Cardiac fibroblast (primary cell): Measurements from ENCODE around the gene ATP6V0A4.

Source experiments
- DNase-seq, 2 donors: peaks; one replicate each; pipeline versions ENCODE4 v3.0.0 to v3.0.0-alpha.2; 2010; ENCODE audit warnings: low read depth in 2 of 2
- H3K4me3 ChIP-seq, 2 donors: replicated peaks in 1 of 2; 1 replicate in 1 of 2; 2 replicates in 1 of 2; pipeline ENCODE4 v1.5.1; 2011; ENCODE audit warnings: low read depth in 2 of 2, low read length in 2 of 2, mild to moderate bottlenecking in 2 of 2, moderate library complexity in 1 of 2
- TF ChIP-seq, protein P1 (sequence below): IDR thresholded peaks from one replicate; pipeline ENCODE4 v1.5.1; 2011; ENCODE audit warnings: low read depth, mild to moderate bottlenecking, low read length, inconsistent platforms

The ATP6V0A4 gene

DNA sequence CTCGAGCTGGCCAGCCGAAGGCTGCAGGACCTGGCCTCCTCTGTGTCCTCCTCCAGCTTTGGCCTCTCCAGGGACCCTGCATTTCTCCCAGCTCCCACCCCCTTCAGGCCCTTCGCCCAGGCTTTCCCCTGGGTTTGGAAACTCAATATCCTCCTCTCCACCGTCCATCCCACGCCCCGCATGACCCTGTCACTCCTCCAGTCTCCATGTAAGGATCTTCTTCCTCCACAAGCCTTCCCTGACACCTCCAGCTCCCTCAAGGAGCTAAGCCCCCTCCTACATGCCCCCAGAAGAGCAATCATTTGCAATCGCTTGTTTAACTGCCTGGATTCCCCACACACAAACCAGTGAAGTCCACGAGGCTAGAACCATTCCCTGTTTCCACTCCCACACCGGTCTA is 24.8 kb downstream of the ATP6V0A4 start:
- DNase-seq, result no peak
- TF ChIP-seq, protein P1, sequence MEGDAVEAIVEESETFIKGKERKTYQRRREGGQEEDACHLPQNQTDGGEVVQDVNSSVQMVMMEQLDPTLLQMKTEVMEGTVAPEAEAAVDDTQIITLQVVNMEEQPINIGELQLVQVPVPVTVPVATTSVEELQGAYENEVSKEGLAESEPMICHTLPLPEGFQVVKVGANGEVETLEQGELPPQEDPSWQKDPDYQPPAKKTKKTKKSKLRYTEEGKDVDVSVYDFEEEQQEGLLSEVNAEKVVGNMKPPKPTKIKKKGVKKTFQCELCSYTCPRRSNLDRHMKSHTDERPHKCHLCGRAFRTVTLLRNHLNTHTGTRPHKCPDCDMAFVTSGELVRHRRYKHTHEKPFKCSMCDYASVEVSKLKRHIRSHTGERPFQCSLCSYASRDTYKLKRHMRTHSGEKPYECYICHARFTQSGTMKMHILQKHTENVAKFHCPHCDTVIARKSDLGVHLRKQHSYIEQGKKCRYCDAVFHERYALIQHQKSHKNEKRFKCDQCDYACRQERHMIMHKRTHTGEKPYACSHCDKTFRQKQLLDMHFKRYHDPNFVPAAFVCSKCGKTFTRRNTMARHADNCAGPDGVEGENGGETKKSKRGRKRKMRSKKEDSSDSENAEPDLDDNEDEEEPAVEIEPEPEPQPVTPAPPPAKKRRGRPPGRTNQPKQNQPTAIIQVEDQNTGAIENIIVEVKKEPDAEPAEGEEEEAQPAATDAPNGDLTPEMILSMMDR, result no peak
- no peak overlapping the region for H3K4me3 ChIP-seq

DNA sequence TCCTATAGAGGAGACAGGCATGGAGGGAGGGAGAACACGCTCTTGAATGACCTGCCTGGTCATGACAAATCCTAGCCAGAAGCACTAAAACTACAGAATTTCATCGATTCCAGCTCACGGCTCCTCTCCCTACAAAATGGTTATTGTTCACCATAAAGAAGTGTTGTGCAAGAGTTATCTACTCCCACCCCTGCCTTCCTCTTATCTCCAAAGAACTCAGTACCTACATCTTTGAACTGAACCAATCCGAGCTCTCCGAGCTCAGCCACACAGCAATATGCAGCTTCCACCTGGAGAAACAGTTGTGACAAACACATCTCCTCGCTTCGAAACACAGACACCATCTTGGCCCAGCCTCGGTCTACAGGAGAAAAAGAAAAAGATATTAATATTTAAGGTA is 27.1 kb downstream of the ATP6V0A4 start:
- no peak overlapping the region for H3K4me3 ChIP-seq
- TF ChIP-seq, protein P1, result no peak
- DNase-seq, result no peak

DNA sequence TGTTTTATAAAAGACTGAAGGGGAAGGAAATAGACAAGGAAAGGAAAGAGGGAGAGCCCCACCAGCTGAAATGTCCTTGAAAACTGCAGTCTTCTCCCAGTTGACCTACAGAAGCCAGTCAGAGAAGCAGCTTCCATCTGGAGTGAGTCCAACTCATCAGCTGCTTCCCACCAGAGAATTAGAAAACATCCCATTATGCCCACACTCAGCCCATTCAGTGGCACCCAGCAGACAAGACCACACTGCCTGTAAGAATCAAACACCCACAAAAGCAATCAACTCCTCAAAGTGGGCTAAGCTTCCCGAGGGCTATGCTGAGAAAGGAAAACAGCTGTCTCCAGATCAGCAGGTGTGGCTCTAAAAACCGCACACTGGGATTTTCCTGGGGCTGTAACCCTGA is 29.8 kb downstream of the ATP6V0A4 start:
- no peak for DNase-seq
- TF ChIP-seq, protein P1, result no peak

DNA sequence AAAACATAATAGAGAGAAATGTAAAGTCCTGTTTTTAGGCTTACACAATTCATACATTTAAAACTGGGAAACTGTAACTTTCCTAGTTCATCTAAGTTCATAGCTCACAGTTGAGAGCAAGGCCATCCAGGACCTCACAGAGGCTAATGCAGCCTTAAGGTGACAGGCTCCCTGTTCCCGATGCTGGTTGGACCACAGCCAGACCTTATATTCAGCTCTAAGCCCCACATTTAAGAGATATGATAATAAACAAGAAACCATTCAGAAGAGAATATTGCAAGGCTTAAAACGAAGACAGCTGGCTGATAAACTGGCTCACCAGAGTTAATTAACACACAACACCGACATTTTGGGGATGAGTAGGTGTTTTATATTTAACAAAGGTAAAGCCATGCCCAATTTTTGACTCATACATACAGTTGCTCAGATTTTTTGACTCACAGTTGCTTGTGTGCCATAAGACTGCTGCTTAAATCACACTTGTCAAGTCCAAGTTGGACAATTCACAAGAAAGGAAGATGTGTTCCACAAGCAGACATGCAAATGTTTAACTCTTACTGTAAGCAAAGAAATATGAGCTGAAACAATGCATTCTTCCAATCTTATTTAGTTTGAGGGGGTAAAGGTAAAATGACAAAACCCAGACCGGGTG is 41.3 kb downstream of the ATP6V0A4 start:
- TF ChIP-seq, protein P1, result no peak
- H3K4me3 ChIP-seq, result no peak overlapping the region
- no peak for DNase-seq

More for the DNA sequence above, 29.8 kb downstream of the ATP6V0A4 start:
- H3K4me3 ChIP-seq, result no peak overlapping the region

DNA sequence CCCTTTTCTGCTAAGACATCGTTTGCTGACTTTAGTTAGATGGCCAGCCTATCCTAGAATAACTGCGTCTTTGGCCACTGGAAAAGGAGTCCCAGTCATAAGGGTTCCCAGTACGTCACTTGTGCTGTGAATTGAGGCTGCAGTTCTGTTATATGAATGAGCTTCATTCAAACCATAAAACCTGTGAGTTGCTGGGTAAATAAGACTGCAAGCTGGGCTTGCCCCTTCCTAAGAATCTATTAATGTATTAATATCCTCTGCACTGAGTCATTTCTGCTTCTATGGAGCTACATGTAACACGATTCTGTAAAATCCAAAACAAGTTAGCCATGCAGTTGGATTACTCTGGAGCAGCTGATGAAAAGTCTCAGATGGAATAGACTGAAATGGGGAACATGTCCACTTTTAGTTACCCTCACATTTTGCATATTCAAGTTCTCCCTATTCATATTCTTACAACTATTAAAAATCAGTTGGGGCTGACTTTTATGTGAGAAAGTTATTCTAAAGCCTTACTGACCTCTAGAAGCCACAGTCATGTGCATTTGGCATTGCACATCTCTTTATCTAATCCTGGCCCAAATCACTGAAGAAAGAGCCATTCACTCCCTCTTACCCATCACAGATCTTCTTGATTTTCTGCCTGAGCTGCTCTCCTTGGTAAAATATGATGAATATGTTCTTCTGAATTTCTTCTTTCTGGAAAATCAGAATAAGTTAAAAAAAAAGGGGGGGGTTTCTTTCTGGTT is 42.0 kb downstream of the ATP6V0A4 start:
- H3K4me3 ChIP-seq, result no peak overlapping the region
- TF ChIP-seq, protein P1, result no peak
- no peak for DNase-seq

DNA sequence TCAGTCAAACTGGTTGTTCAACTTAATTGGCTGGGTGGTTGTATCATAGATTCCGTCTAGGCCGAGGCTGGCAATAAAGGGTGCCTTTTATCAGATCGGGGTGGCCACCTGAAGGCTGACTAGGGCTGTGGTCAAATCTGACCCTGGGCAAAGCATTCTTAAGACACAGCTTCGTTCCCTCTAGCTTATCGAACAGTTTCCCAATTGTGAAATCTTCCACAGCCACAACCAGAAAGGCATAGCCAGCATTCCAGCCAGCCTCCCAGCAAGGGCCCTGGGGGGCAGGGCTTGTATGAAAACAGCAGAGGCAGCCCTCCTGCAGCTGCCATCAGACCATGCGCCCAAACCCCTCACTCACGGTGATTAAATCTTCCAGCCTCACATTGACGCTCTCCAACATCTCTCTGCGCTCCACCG is 42.7 kb downstream of the ATP6V0A4 start:
- TF ChIP-seq, protein P1, result no peak
- peak in 1 of 2 donors; percentile 30 for DNase-seq

More for the DNA sequence above, 42.7 kb downstream of the ATP6V0A4 start:
- H3K4me3 ChIP-seq, result no peak overlapping the region
